NK-92 treated with Interleukin-12 subunit alpha and Interleukin-12 subunit beta, amount 100 ng/mL, for 24 hours (cell line): ENCODE data around the gene ARHGAP15.

Experiments
- DNase-seq: peaks from one replicate; lab custom pipeline; 2025; lab: John Stamatoyannopoulos, UW

ARHGAP15 gene

DNA sequence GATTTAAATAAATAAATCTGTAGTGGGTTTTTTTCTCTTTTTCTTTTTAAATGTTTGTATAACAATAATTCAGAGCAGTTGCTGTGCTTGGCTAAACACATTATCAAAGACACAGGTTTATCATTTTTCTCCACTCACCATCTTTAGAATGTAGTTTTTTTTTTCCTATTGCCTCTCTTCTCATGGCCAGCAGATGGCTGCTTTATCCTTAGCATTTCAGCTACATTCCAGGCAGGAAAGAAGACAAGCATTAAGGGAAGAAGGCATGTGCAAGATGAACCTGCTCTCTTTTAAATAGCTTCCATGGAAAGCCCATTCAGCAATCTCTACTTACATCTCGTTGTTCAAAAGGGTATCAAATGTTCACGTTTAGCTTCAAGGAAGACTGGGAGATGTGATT, 42.6 kb downstream of the ARHGAP15 start:
- DNase-seq, result no peak

GRCh38 chr2:143175438-143175837, 46.2 kb downstream of the ARHGAP15 start:
- DNase-seq, result no peak

DNA sequence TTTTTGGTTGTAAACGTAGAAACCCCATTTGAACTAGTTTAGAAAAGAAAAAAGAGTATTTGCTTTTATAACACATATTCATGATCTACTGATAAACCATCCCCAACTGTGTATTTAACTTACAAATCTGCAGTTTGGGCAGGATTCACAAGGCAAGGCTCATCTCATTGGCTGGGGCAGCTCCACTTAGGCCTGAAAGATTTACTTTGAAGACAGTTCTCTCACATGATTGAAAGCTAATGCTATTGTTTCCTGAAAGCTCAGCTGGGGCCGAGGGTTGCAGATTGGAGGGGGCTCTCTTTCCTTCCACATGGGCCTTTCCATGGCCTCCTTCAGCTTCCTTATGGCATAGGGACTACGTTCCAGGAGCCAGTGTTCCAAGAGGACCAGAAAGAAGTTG, 47.4 kb downstream of the ARHGAP15 start:
- DNase-seq, result no peak

DNA sequence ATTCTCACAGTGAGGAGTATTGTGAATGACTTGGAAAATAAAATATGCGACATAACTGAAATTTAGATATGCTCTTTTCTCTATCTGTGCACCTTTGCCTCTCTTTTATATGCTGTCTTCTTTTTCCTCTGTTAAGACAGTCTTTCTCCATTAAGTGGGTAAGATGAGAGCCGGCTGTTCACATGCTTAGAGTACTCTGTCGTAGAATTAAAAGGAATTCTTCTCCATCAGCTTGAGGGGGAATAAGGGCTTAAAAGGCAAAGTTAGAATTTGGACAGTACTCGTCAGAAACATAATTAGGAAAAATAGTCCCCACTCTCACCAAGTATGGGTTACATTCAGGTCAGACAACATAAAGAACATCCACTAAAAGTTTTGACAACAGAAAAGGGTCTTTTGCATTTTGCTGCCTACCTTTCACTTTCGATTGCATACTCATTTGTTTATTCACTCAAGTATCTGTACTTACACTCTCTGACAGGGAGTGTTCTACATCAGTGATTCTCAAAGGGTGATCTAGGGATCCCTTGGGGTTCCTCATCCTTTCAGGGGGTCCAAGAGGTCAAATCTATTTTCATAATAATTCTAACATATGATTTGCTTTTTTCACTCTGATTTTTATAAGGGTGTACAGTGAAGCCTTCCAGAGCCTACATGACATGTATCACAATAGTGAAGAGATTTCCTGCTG, 48.0 kb downstream of the ARHGAP15 start:
- DNase-seq, result no peak

DNA sequence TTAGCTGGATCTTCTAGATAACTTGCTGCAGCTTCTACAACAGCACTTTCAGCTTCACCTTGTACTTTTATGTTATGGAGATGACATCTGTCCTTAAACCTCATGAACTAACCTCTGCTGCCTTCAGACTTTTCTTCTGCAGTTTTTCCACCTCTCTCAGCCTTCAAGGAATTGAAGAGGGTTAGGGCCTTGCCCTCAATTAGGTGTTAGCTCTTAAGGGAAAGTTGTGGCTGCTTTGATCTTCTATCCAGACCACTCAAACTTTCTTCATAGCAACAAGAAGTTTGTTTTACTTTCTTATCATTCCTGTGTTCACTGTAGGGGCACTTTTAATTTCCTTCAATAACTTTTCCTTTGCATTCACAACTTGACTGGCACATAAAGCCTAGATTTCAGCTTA, 52.3 kb downstream of the ARHGAP15 start:
- DNase-seq, result no peak

DNA sequence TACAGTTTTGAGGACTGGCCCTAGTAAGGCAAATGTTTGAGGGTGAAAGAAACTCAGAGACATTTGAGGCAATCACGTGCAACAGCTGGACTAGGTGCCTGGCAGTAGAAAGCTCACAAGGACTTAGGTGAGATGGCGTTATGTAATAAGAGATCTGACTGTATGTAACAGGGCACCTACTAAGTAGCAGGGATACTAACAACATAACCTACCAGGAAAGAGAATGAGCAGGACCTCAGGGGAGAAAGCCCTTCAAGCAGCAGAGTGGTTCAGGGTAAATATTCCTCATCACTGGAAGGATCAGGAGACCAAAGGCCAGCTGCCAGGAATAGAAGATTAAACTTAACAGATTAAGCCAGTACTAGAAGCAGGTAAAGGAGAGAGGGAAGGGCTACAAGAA, 53.4 kb downstream of the ARHGAP15 start:
- no peak for DNase-seq

GRCh38 chr2:143183804-143184463, 54.7 kb downstream of the ARHGAP15 start:
- no peak for DNase-seq

- DNase-seq, result no peak
These were observed 57.7 kb downstream of the ARHGAP15 start for GRCh38 chr2:143186876-143187275.

DNA sequence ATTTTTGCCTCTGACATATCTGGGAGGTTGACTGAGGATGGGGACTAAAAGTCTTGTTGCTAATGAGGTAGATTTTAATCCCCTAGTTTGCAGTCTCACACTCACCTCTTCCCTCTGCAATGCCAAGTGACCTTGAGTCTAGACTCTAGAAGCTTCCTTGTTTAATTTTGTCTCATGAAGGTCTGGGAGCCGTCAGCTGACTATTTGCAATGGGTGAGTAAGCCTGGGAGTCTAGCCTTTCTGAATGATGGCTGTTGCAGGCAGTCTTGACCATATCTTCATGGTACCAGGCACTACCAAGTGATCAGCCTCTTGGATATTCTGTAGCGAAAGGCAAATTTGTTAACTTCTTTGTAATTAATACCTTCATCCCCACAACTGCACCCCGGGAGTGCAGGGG, 61.2 kb downstream of the ARHGAP15 start:
- no peak for DNase-seq

GRCh38 chr2:143192106-143192505, 62.9 kb downstream of the ARHGAP15 start:
- no peak for DNase-seq

- DNase-seq, result no peak
These were observed 63.5 kb downstream of the ARHGAP15 start for GRCh38 chr2:143192716-143193115.

DNA sequence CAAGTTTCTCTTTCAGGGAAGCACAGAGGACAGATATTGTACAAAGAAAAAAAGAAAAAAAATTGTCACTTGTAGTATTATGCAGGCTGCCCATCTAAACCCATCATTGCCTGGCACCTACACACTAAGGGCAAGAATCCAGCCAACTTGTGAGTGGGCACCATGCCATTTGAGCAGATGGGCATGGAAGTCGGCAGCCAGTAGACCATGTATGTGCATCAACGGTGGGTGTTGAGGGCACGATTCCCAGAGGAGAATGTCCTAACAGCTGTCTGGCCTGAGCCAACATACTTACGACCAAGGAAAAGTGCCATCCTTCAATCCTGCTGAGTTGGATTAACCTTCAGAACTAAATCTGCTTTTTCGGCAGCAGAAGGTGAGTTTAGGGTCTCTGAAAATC, 63.9 kb downstream of the ARHGAP15 start:
- no peak for DNase-seq

GRCh38 chr2:143195511-143195910, 66.3 kb downstream of the ARHGAP15 start:
- no peak for DNase-seq

DNA sequence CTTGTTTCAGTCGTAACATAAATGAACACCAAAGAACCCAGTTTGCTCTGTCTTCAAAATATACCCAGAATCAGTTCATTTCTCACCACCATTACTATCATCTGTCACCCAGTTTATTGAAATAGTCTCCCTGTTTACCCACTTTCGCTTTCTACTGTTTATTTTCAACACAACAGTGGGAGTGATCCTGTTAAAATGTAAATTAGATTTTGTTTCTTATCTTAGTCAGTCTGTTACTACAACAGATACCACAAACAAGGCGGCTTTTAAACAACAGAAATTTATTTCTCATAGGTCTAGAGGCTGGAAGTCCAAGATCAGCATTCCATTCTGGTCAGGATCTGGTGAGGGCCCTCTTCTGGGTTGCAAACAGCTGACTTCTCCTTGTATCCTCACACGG, 74.8 kb downstream of the ARHGAP15 start:
- no peak for DNase-seq

DNA sequence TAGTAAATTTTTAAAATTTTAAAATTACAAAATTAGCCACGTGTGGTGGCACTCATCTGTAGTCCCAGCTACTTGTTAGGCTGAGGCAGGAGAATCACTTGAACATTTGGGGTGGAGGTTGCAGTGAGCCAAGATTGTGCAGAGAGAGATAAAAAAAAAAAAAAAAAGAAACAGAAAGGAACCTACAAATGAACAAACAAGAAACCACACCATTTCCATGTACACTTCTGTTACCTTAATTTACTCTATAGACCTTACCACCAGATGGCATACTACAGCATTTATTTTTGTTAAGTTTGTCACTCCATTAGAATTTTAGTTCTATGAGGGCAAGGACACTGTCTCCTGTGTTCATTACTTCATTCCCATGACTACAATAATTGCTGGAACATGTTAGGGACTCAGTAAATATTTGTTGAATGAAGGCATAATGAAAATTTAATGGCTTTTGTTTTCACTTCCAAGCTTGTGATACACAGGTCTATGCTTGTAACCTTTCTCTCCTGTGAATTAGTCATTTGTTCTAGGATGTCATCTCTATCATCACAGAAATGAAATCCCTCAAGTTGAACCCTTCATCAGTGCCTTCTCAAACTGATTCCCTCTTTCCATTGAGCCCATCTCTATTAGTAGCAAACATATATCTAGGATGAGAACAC, 76.0 kb downstream of the ARHGAP15 start:
- no peak for DNase-seq

GRCh38 chr2:143209570-143210445, 80.6 kb downstream of the ARHGAP15 start:
- no peak for DNase-seq

DNA sequence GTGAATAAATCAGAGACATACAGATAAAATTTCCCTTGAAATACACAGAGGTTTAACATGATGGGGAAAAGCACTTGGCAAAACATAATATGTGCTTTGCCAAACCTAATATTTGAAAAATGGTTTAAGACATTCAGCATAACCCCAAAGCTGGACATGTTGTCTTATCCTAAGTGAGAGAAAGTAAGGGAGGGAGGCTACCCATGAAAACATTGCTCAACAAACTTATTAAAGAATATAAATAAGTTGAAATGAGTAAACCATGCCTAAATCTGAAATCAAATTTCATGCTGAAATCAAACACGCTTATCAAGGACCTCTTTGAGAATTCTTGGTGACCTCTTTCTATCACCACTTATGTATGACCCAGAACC, 81.2 kb downstream of the ARHGAP15 start:
- DNase-seq, result no peak

- DNase-seq, result no peak
These were observed 88.4 kb downstream of the ARHGAP15 start for GRCh38 chr2:143217512-143218115.

GRCh38 chr2:143218621-143219020, 89.4 kb downstream of the ARHGAP15 start:
- no peak for DNase-seq

DNA sequence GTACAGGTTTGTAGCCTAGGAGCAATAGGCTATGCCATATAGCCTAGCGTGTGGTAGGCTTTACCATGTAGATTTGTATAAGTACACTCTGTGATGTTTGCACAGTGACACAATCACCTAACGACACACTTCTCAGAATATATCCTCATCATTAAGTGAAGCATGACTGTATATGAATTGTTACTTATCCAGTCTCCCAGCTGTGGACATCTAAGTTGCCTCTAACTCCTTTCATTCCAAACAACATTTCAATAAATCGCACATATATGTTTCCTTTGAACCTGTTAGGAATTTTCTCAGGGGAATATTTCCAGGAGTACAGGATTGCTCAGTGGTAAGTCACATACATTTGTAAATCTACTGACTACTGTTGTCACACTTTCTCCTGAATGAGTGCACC, 90.0 kb downstream of the ARHGAP15 start:
- DNase-seq, result no peak

GRCh38 chr2:143223556-143223955, 94.3 kb downstream of the ARHGAP15 start:
- no peak for DNase-seq

GRCh38 chr2:143225931-143226330, 96.7 kb downstream of the ARHGAP15 start:
- no peak for DNase-seq
